Psoas muscle (tissue), 8 donors: Measurements from ENCODE around the gene ADGB. TPM values are rescaled to one million over a fixed set of nuclear protein-coding genes. Genes with fewer than 3 reads are reported as not detected.

Source experiments
- ATAC-seq, 4 donors: fragments of 200-7000 bp; cut with Tn5 transposase; one replicate each; pipeline ENCODE4 v1.9.1; 2020; ENCODE audit warnings: moderate library complexity in 3 of 4, mild to moderate bottlenecking in 2 of 4
- DNase-seq, 2 donors: peaks; one replicate each; pipeline ENCODE4 v3.0.0-alpha.2; 2020
- H3K27ac ChIP-seq: fragments of 200-600 bp; one replicate; pipeline ENCODE4 v1.8.0; 2022
- H3K27me3 ChIP-seq, 3 donors: fragments of 200-600 bp in 1 of 3; one replicate each; pipeline versions ENCODE4 v1.6.1 to v1.8.0; 2013 to 2022; ENCODE audit warnings: low read length in 2 of 3, mild to moderate bottlenecking in 2 of 3, moderate library complexity in 1 of 3; ENCODE audit not compliant: insufficient read depth in 3 of 3
- H3K36me3 ChIP-seq, 2 donors: fragments of 200-600 bp in 1 of 2; one replicate each; pipeline versions ENCODE4 v1.6.1 to v1.8.0; 2013 to 2022; ENCODE audit warnings: low read depth in 1 of 2, mild to moderate bottlenecking in 1 of 2, moderate library complexity in 1 of 2; ENCODE audit not compliant: insufficient read depth in 1 of 2
- H3K4me1 ChIP-seq: fragments of 200-600 bp; one replicate; pipeline ENCODE4 v1.8.0; 2022
- H3K4me3 ChIP-seq: fragments of 200-600 bp; one replicate; pipeline ENCODE4 v1.8.0; 2022; ENCODE audit warnings: mild to moderate bottlenecking
- H3K9me3 ChIP-seq: fragments of 200-600 bp; one replicate; pipeline ENCODE4 v1.8.0; 2022
- CTCF ChIP-seq: fragments of 200-600 bp; IDR thresholded peaks from one replicate; pipeline ENCODE4 v1.8.0; 2022; ENCODE audit warnings: antibody characterized with exemption
- WGBS, 3 donors: extraction: QIAGEN DNeasy Blood & Tissue Kit; methylation state at CpG; one replicate each; pipeline versions ENCODE4 v1.1.6 to v1.1.7; 2013; 5-methylcytosine and 5-hydroxymethylcytosine counted together
- intact Hi-C, 2 donors: fragments of 100-400 bp; cut with DNase I; formaldehyde crosslinking; loops; one replicate each; pipeline versions ENCODE4 v1.11.0 to v1.14.2; 2022
- polyA plus RNA-seq, 3 donors: library from polyadenylated mRNA; stranded (reverse); fragments of 200-250 nt; gene quantifications; one replicate each; pipeline ENCODE4 v1.2.3, GENCODE V29; 2013
- total RNA-seq, 4 donors: library from RNA; stranded (reverse); fragmentation: NEBNext Ultra II Directional in 2 of 4; extraction: Animal tissue kit (Norgen Biotek cat#: 25700) in 2 of 4; gene quantifications; one replicate each; pipeline versions ENCODE4 v1.2.1 to v1.2.4, GENCODE V29; 2021 to 2023
- donor health status: healthy with polysubstance abuse.
- donor health status: DM: no; HTN: no; CAD: no; lungs with moderate emphysema.
- donor health status: Bipolar disorder and iron deficiency.
- donor health status: healthy.
- donor health status: DM: yes; HTN: yes; CAD: no.
- donor health status: DM: no; HTN: no; CAD: no.
- donor health status: DM: no; HTN: no; CAD: no.
- donor health status: DM: yes; HTN: yes; CAD: no.

ADGB gene
- total and polyA plus RNA-seq, 7 donors, result not detected

- Histone ChIP-seq H3K4me1 (no peaks in the 10 kb centered on the region), H3K9me3 (no peaks in the 10 kb centered on the region), H3K4me3 (no peak overlapping the region), H3K27ac (no peak overlapping the region), H3K27me3 (no peaks in the 10 kb centered on the region), H3K36me3 (no peaks in the 10 kb centered on the region)
- DNase-seq, result no peak
- no peak for ATAC-seq
- intact Hi-C loops, result loop anchor here (5.0 to 10.0 kb wide), 4 partner anchors 345 to 1305 kb away; partner anchors contain the start of gene STXBP5 (in 1 of the 2)
- WGBS, 3 donors, result 95 to 96% (median 95%) methylated on average over 3 of the region's 3 CpGs
- TF ChIP-seq CTCF, result no peak
Measured at GRCh38 chr6:146859795-146860495, 261.2 kb downstream of the ADGB start.

GRCh38 chr6:146860583-146860982, 261.8 kb downstream of the ADGB start:
- no peaks in the 10 kb centered on the region for H3K9me3 ChIP-seq
- DNase-seq (no peak), ATAC-seq (no peak)
- no peak overlapping the region for H3K27ac ChIP-seq
- TF ChIP-seq CTCF, result no peak
- intact Hi-C loops, result no loop called here
- H3K36me3 ChIP-seq, result no peaks in the 10 kb centered on the region
- WGBS, 3 donors, result 23 to 41% (median 26%) methylated on average over 2 of the region's 2 CpGs
- no peaks in the 10 kb centered on the region for H3K27me3 ChIP-seq
- no peak overlapping the region for H3K4me3 ChIP-seq
- no peaks in the 10 kb centered on the region for H3K4me1 ChIP-seq

GRCh38 chr6:146861029-146861563, 262.3 kb downstream of the ADGB start:
- TF ChIP-seq CTCF, result no peak
- Histone ChIP-seq H3K27me3 (no peaks in the 10 kb centered on the region), H3K27ac (no peak overlapping the region), H3K36me3 (no peaks in the 10 kb centered on the region), H3K9me3 (no peaks in the 10 kb centered on the region), H3K4me3 (no peak overlapping the region), H3K4me1 (no peaks in the 10 kb centered on the region)
- WGBS, 3 donors, result 68 to 75% (median 71%) methylated on average over 3 of the region's 3 CpGs
- DNase-seq (no peak), ATAC-seq (no peak)
- intact Hi-C loops, result no loop called here

GRCh38 chr6:146861716-146862115, 262.9 kb downstream of the ADGB start:
- no peak for TF ChIP-seq CTCF

More at GRCh38 chr6:146861716-146862115, 262.9 kb downstream of the ADGB start:
- Histone ChIP-seq H3K36me3 (no peaks in the 10 kb centered on the region), H3K9me3 (no peaks in the 10 kb centered on the region), H3K4me1 (no peaks in the 10 kb centered on the region), H3K27ac (no peak overlapping the region), H3K4me3 (no peak overlapping the region), H3K27me3 (no peaks in the 10 kb centered on the region)
- 84 to 87% (median 86%) methylated on average over 3 of the region's 3 CpGs for WGBS, 3 donors
- intact Hi-C loops, result no loop called here
- DNase-seq (no peak), ATAC-seq (no peak)
